Esophagus muscularis mucosa (tissue), 4 donors: Measurements from ENCODE around the gene PTEN.

ENCODE experiments used
- EP300 ChIP-seq: sonication (generic); formaldehyde crosslinking; IDR thresholded peaks from one replicate; pipeline ENCODE4 v1.6.1; 2017; ENCODE audit warnings: antibody characterized with exemption
- POLR2A ChIP-seq: fragments of 450-650 bp; IDR thresholded peaks from one replicate; pipeline ENCODE4 v1.6.1; 2017; ENCODE audit warnings: antibody characterized with exemption, moderate library complexity, mild to moderate bottlenecking, low read depth
- TF ChIP-seq, protein P1 (sequence below), 3 experiments: fragments of 200-600 bp in 2 of 3; fragments of 450-650 bp in 1 of 3; sonication (generic) in 2 of 3; IDR thresholded peaks; one replicate each; pipeline ENCODE4 v1.5.1; 2017 to 2019; ENCODE audit warnings: antibody characterized with exemption in 3 of 3, mild to moderate bottlenecking in 2 of 3, moderate library complexity in 1 of 3

DNA sequence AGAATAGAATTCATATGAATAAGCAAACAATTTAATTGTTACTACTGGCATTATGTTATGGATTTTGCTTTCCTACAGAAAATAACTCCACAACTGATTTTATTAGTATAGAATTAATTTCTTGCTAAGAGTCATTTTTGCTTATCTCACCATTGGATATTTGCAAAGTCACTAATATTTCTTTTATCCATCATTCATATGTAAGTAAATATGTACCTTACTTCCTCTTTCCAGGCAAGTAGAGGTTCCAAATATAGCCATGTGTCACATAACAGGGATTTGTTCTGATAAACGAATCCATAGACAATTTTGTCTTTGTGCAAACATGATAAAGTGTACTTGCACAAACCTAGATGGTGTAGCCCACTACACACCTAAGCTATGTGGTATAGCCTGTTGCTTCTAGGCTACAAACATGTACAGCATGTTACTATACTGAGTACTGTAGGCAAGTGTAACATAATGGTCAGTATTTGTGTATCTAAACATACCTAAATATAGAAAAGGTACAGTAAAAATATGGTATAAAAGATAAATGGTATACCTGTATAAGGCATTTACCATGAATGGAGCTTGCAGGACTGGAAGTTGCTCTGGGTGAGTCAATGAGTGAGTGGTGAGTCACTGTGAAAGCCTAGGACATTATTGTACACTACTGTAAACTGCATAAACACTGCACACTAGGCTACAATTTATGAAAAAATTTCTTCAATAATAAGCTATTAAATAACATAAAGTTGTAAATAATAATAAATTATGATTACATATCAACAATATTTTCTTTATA, 18.4 kb upstream of the PTEN start:
- TF ChIP-seq, protein P1, sequence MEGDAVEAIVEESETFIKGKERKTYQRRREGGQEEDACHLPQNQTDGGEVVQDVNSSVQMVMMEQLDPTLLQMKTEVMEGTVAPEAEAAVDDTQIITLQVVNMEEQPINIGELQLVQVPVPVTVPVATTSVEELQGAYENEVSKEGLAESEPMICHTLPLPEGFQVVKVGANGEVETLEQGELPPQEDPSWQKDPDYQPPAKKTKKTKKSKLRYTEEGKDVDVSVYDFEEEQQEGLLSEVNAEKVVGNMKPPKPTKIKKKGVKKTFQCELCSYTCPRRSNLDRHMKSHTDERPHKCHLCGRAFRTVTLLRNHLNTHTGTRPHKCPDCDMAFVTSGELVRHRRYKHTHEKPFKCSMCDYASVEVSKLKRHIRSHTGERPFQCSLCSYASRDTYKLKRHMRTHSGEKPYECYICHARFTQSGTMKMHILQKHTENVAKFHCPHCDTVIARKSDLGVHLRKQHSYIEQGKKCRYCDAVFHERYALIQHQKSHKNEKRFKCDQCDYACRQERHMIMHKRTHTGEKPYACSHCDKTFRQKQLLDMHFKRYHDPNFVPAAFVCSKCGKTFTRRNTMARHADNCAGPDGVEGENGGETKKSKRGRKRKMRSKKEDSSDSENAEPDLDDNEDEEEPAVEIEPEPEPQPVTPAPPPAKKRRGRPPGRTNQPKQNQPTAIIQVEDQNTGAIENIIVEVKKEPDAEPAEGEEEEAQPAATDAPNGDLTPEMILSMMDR (IDR thresholded peaks at IDR 0.05), result no peak
- no peak for TF ChIP-seq POLR2A
- TF ChIP-seq EP300, result no peak
